Activated T-helper 9 cell treated with anti-CD3 and anti-CD28 coated beads, Interleukin-2, amount 50 U/mL, for 16 hours (primary cell): ENCODE results near the gene PCDHA5.

Source experiments
- DNase-seq: peaks from one replicate; pipeline ENCODE4 v3.0.0-alpha.2; 2020; ENCODE audit warnings: low read depth

Gene PCDHA5

DNA sequence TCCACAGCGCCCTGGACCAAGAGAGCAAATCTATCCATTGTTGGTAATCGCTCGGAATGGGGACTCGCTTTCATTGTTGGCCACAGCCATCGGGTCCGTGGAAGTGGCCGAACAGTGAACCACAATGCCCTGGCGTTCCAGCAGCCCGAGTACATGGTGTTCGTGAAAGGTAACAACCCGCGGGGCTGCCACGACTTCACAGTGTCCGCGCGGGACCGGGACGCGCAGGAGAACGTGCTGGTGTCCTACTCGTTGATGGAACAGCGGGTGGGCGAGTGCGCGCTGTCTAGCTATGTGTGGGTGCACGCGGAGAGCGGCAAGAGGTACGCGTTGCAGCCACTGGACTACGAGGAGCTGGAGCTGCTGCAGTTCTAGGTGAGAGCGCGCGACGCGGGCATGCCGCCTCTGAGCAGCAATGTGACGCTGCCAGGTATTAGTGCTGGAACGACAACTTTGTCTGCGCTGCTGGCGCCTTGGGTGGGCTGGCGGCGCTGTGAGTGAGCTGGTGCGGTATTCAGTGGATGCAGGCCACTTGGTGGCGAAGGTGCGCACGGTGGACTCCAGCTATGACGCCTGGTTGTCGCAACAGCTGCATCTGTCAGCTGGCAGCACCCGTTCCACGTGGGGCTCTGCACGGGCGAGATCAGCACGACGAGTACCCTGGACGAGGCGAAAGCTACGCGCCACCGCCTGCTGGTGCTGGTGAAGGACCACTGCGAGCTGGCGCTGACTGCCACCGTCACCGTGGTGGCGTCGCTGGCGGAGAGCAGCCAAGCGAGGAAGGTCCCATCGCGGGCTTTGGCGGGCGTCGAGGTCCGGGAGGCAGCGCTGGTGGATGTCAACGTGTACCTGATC lies 41.3 kb downstream of the PCDHA5 start:
- no peak for DNase-seq

DNA sequence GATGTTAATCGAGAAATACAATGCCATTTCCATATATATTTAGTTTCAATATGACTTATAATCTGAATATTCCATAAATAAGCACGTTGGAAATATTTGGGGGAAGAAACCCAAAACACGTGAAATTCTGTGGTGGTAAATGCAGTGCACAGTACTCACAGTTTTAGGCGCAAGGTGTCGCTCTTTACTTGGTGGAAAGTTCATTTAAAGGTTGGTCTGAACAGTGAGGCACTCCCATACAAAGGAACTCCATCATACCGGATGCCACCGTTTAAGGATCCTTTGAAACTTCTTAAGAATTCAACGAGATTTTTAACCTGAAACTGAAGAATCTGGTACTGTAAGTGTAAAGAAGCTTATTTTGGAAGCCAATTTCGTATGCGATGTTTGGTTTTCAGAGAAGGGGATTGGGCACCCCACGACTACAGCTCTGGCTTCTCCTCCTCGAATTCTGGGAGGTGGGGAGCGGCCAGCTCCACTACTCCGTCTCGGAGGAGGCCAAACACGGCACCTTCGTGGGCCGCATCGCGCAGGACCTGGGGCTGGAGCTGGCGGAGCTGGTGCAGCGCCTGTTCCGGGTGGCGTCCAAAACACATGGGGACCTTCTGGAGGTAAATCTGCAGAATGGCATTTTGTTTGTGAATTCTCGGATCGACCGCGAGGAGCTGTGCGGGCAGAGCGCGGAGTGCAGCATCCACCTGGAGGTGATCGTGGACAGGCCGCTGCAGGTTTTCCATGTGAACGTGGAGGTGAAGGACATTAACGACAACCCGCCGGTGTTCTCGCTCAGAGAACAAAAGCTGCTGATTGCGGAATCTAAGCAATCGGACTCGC lies 47.5 kb downstream of the PCDHA5 start, which contains the start of gene PCDHA11:
PCDHA11 (plus strand) TSS at position 237 of the 834 bp plus-strand sequence; CDS start at position 384, 147 bp downstream.
- DNase-seq: no peak

DNA sequence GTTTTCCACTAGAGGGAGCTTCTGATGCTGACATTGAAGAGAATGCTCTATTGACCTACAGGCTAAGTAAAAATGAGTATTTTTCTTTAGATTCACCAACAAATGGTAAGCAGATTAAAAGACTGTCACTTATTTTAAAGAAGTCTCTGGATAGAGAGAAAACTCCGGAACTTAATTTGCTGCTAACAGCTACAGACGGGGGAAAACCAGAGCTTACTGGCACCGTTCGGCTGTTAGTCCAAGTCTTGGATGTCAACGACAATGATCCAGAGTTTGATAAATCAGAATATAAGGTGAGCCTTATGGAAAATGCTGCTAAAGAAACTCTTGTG lies 48.1 kb downstream of the PCDHA5 start:
- DNase-seq: no peak

DNA sequence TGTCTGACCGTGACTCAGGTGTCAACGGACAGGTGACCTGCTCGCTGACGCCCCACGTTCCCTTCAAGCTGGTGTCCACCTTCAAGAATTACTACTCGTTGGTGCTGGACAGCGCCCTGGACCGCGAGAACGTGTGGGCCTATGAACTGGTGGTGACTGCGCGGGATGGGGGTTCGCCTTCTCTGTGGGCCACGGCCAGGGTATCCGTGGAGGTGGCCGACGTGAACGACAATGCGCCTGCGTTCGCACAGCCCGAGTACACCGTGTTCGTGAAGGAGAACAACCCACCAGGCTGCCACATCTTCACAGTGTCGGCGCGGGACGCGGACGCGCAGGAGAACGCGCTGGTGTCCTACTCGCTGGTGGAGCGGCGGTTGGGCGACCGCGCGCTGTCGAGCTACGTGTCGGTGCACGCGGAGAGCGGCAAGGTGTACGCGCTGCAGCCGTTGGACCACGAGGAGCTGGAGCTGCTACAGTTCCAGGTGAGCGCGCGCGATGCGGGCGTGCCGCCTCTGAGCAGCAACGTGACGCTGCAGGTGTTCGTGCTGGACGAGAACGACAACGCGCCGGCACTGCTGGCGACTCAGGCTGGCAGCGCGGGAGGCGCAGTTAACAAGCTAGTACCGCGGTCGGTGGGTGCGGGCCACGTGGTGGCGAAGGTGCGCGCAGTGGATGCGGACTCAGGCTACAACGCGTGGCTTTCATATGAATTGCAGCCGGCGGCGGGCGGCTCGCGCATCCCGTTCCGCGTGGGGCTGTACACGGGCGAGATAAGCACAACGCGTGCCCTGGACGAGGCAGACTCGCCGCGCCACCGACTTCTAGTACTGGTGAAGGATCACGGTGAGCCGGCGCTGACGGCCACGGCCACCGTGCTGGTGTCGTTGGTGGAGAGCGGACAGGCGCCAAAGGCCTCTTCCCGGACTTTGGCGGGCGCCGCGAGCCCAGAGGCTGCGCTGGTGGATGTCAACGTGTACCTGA lies 49.1 kb downstream of the PCDHA5 start:
- no peak for DNase-seq
